PC-9 (cell line): ENCODE data around the gene C17orf113. TPM values are rescaled to one million over a fixed set of nuclear protein-coding genes. Genes with fewer than 3 reads are reported as not detected.

Experiments used
- BruUV-seq: library from RNA; stranded (reverse); fragments of 400-500 nt; replicated peaks from 2 replicates; lab custom pipeline; 2021; lab: Mats Ljungman, UMichigan
- CTCF ChIA-PET: fragments of 300-600 bp; sonication (Branson Sonifier 250); formaldehyde crosslinking; loops from one replicate; lab custom pipeline; 2022; ENCODE audit warnings: antibody characterized with exemption; lab: Charles Lee
- POLR2A ChIA-PET: fragments of 300-600 bp; sonication (Branson Sonifier 250); formaldehyde crosslinking; loops from one replicate; lab custom pipeline; 2022; ENCODE audit warnings: antibody characterized with exemption; ENCODE audit not compliant: unreplicated experiment; lab: Charles Lee
- DNase-seq, 2 experiments: peaks; one replicate each; pipeline versions ENCODE4 v3.0.0 to v3.0.0-alpha.2; 2015 to 2022; ENCODE audit warnings: mixed read lengths in 1 of 2
- H2AFZ ChIP-seq: fragments of 200-600 bp; sonication (generic); 2 replicates; pipeline ENCODE4 v1.8.1; 2017; ENCODE audit warnings: antibody characterized with exemption
- H3F3A ChIP-seq: fragments of 200-600 bp; sonication (generic); 2 replicates; pipeline ENCODE4 v1.8.1; 2017; ENCODE audit warnings: antibody characterized with exemption, mild to moderate bottlenecking, low read depth; ENCODE audit not compliant: insufficient read depth
- H3K27ac ChIP-seq: fragments of 200-600 bp; sonication (generic); 2 replicates; pipeline ENCODE4 v1.6.1; 2016; ENCODE audit warnings: mixed run types
- H3K27me3 ChIP-seq: fragments of 200-600 bp; sonication (generic); 2 replicates; pipeline ENCODE4 v1.6.1; 2016; ENCODE audit warnings: low read depth, mixed run types; ENCODE audit not compliant: insufficient read depth
- H3K36me3 ChIP-seq: fragments of 200-600 bp; sonication (generic); 2 replicates; pipeline ENCODE4 v1.6.1; 2016; ENCODE audit warnings: low read depth, mixed run types
- H3K4me1 ChIP-seq: fragments of 200-600 bp; sonication (generic); replicated peaks from 2 replicates; pipeline ENCODE4 v1.6.1; 2016; ENCODE audit warnings: mixed run types; ENCODE audit not compliant: insufficient read depth
- H3K4me2 ChIP-seq: fragments of 200-600 bp; sonication (generic); 2 replicates; pipeline ENCODE4 v1.6.1; 2017; ENCODE audit warnings: mixed run types
- H3K4me3 ChIP-seq: fragments of 200-600 bp; sonication (generic); 2 replicates; pipeline ENCODE4 v1.6.1; 2016; ENCODE audit warnings: mixed run types
- H3K79me2 ChIP-seq: fragments of 200-600 bp; sonication (generic); 2 replicates; pipeline ENCODE4 v1.6.1; 2017; ENCODE audit warnings: low read depth, mixed run types
- H3K9me2 ChIP-seq: fragments of 200-600 bp; sonication (generic); 2 replicates; pipeline ENCODE4 v1.8.1; 2017; ENCODE audit warnings: mild to moderate bottlenecking; ENCODE audit not compliant: insufficient read depth
- H3K9me3 ChIP-seq: fragments of 200-600 bp; sonication (generic); 2 replicates; pipeline ENCODE4 v1.8.1; 2016; ENCODE audit warnings: low read depth; ENCODE audit not compliant: insufficient read depth
- H4K20me1 ChIP-seq: fragments of 200-600 bp; sonication (generic); 2 replicates; pipeline ENCODE4 v1.8.1; 2017; ENCODE audit not compliant: insufficient read depth
- CTCF ChIP-seq: fragments of 200-600 bp; sonication (generic); conservative IDR thresholded peaks from 2 replicates; pipeline ENCODE4 v1.6.1; 2017; ENCODE audit warnings: mixed run types, antibody characterized with exemption, mild to moderate bottlenecking, moderate library complexity
- EZH2 ChIP-seq: fragments of 200-600 bp; sonication (generic); IDR thresholded peaks from 2 replicates; pipeline ENCODE4 v1.8.0; 2017; ENCODE audit warnings: antibody characterized with exemption, low read depth
- intact Hi-C: fragments of 100-400 bp; cut with micrococcal nuclease; formaldehyde crosslinking; loops from one replicate; pipeline ENCODE4 v1.10.0; 2022; ENCODE audit not compliant: unreplicated experiment
- total RNA-seq: library from RNA; stranded (reverse); gene quantifications from 2 replicates; pipeline ENCODE4 v1.2.3, GENCODE V29; 2021

Gene C17orf113
- total RNA-seq, 1 experiment from 2014 or later: 3.4 TPM

- no peaks in the 10 kb centered on the region for H3K9me2 ChIP-seq
- BruUV-seq: no TSS peak
- H3K79me2 ChIP-seq: no peaks in the 10 kb centered on the region
- H3K36me3 ChIP-seq: no peaks in the 10 kb centered on the region
- H2AFZ ChIP-seq: no peak overlapping the region
- CTCF ChIA-PET: no interaction called here
- H3K4me1 ChIP-seq: 0 out of 2 replicates have a peak, but pooled peaks cover 1% of the 10 kb centered on the region
- H3K27me3 ChIP-seq: peaks cover 4% of the 10 kb centered on the region
- no peaks in the 10 kb centered on the region for H4K20me1 ChIP-seq
- no peaks in the 10 kb centered on the region for H3F3A ChIP-seq
- no peak overlapping the region for H3K4me2 ChIP-seq
- TF ChIP-seq EZH2 (no peak), CTCF (no peak)
- H3K9me3 ChIP-seq: no peaks in the 10 kb centered on the region
- no peak for DNase-seq
- H3K4me3 ChIP-seq: no peak overlapping the region
- intact Hi-C loops: no loop called here
- H3K27ac ChIP-seq: no peak overlapping the region
- POLR2A ChIA-PET: no interaction called here
These were observed 26.6 kb upstream of the C17orf113 start for GRCh38 chr17:42076797-42077559.

GRCh38 chr17:42075789-42076188 is 25.4 kb upstream of the C17orf113 start:
- Histone ChIP-seq H3K4me2 (no peak overlapping the region), H3K27ac (no peak overlapping the region), H3K4me3 (no peak overlapping the region), H3K79me2 (no peaks in the 10 kb centered on the region), H3K36me3 (no peaks in the 10 kb centered on the region), H3F3A (no peaks in the 10 kb centered on the region), H3K9me3 (no peaks in the 10 kb centered on the region), H3K9me2 (no peaks in the 10 kb centered on the region), H2AFZ (no peak overlapping the region), H4K20me1 (no peaks in the 10 kb centered on the region), H3K27me3 (peaks cover 15% of the 10 kb centered on the region), H3K4me1 (no peaks in the 10 kb centered on the region)
- intact Hi-C loops: no loop called here
- TF ChIP-seq EZH2 (no peak), CTCF (no peak)
- ChIA-PET CTCF (no interaction called here), POLR2A (no interaction called here)
- BruUV-seq: no TSS peak
- DNase-seq: no peak

GRCh38 chr17:42072323-42073187 is 22.2 kb upstream of the C17orf113 start:
- TF ChIP-seq CTCF (no peak), EZH2 (no peak)
- Histone ChIP-seq H3K4me1 (no peaks in the 10 kb centered on the region), H3K4me2 (no peak overlapping the region), H3K36me3 (no peaks in the 10 kb centered on the region), H3K9me2 (no peaks in the 10 kb centered on the region), H3K27me3 (peaks cover 20% of the 10 kb centered on the region), H4K20me1 (no peaks in the 10 kb centered on the region), H3F3A (no peaks in the 10 kb centered on the region), H3K4me3 (no peak overlapping the region), H3K27ac (no peak overlapping the region), H2AFZ (no peak overlapping the region), H3K9me3 (no peaks in the 10 kb centered on the region), H3K79me2 (no peaks in the 10 kb centered on the region)
- no TSS peak for BruUV-seq
- intact Hi-C loops: no loop called here
- ChIA-PET POLR2A (no interaction called here), CTCF (no interaction called here)
- DNase-seq: peak in 1 of 2 experiments; percentile 28
